HEK293 (cell line): Measurements from ENCODE around the gene PER1.
A peak's percentile ranks its signal among the peaks of the same experiment; 100 is the strongest.

ENCODE experiments used
- CTCF ChIA-PET: fragments of 350-600 bp; formaldehyde crosslinking; extraction: SDS; loops from one replicate; lab custom pipeline; 2021; ENCODE audit warnings: antibody characterized with exemption; lab: Yijun Ruan, JAX
- POLR2A ChIA-PET: fragments of 300-600 bp; formaldehyde crosslinking; extraction: SDS; loops from one replicate; lab custom pipeline; 2020; ENCODE audit warnings: antibody characterized with exemption, inconsistent platforms; lab: Yijun Ruan, JAX
- H3K27ac ChIP-seq: fragments of 200-500 bp; sonication (Bioruptor generic); 2 replicates; pipeline ENCODE4 v1.5.1; 2014; ENCODE audit warnings: low read depth, low read length, control low read depth, inconsistent platforms; ENCODE audit errors: extremely low read depth
- H3K36me3 ChIP-seq, 2 experiments: fragments of 200-500 bp in 1 of 2; sonication (Bioruptor generic) in 1 of 2; 1 replicate in 1 of 2; 2 replicates in 1 of 2; pipeline ENCODE4 v1.5.1; 2014 to 2017; ENCODE audit warnings: inconsistent platforms in 2 of 2, low read length in 2 of 2; ENCODE audit not compliant: control insufficient read depth in 2 of 2, insufficient read depth in 1 of 2
- H3K4me1 ChIP-seq: fragments of 200-500 bp; sonication (Bioruptor generic); 2 replicates; pipeline ENCODE4 v1.5.1; 2014; ENCODE audit warnings: mild to moderate bottlenecking, low read length, inconsistent platforms; ENCODE audit not compliant: control insufficient read depth, insufficient read depth
- H3K4me3 ChIP-seq: 2 replicates; pipeline ENCODE4 v1.5.1; 2011; ENCODE audit warnings: low read depth, mild to moderate bottlenecking, control low read depth, low read length, moderate library complexity
- H3K9me3 ChIP-seq: fragments of 200-500 bp; sonication (Bioruptor generic); 2 replicates; pipeline ENCODE4 v1.5.1; 2014; ENCODE audit warnings: low read depth, low read length, inconsistent platforms; ENCODE audit not compliant: control insufficient read depth, insufficient read depth
- GLIS1 ChIP-seq: fragments of 450-650 bp; formaldehyde crosslinking; IDR thresholded peaks from 2 replicates; pipeline ENCODE4 v1.5.1; 2016; ENCODE audit warnings: missing biosample characterization, missing genetic modification characterization
- GLIS2 ChIP-seq: fragments of 450-650 bp; formaldehyde crosslinking; IDR thresholded peaks from 2 replicates; pipeline ENCODE4 v1.5.1; 2016; ENCODE audit warnings: missing biosample characterization, missing genetic modification characterization
- HOXC10 ChIP-seq: sonication (generic); formaldehyde crosslinking; IDR thresholded peaks from 2 replicates; pipeline ENCODE4 v1.8.1; 2023; ENCODE audit warnings: mild to moderate bottlenecking, missing genetic modification reagents
- IKZF3 ChIP-seq: fragments of 450-650 bp; IDR thresholded peaks from 2 replicates; pipeline ENCODE4 v1.5.0; 2018; ENCODE audit warnings: missing biosample characterization, mild to moderate bottlenecking, missing genetic modification characterization, moderate library complexity
- KLF16 ChIP-seq: fragments of 450-650 bp; formaldehyde crosslinking; IDR thresholded peaks from 2 replicates; pipeline ENCODE4 v1.5.1; 2017; ENCODE audit warnings: missing biosample characterization, missing genetic modification characterization
- KLF9 ChIP-seq: fragments of 450-650 bp; formaldehyde crosslinking; IDR thresholded peaks from 2 replicates; pipeline ENCODE4 v1.5.1; 2016; ENCODE audit warnings: missing biosample characterization, missing genetic modification characterization, low read depth
- MZF1 ChIP-seq: fragments of 450-650 bp; formaldehyde crosslinking; IDR thresholded peaks from 2 replicates; pipeline ENCODE4 v1.5.1; 2017; ENCODE audit warnings: missing biosample characterization, missing genetic modification characterization, borderline replicate concordance
- SP7 ChIP-seq: fragments of 450-650 bp; formaldehyde crosslinking; IDR thresholded peaks from 2 replicates; pipeline ENCODE4 v1.5.1; 2016; ENCODE audit warnings: missing biosample characterization, missing genetic modification characterization
- WT1 ChIP-seq: fragments of 450-650 bp; formaldehyde crosslinking; IDR thresholded peaks from 2 replicates; pipeline ENCODE4 v1.5.1; 2016; ENCODE audit warnings: missing biosample characterization, missing genetic modification characterization
- ZBTB1 ChIP-seq: fragments of 450-650 bp; formaldehyde crosslinking; IDR thresholded peaks from 2 replicates; pipeline ENCODE4 v1.5.1; 2016; ENCODE audit warnings: missing biosample characterization, missing genetic modification characterization
- ZBTB17 ChIP-seq: fragments of 450-650 bp; formaldehyde crosslinking; IDR thresholded peaks from 2 replicates; pipeline ENCODE4 v1.5.1; 2016; ENCODE audit warnings: missing biosample characterization, missing genetic modification characterization
- ZBTB8A ChIP-seq: fragments of 450-650 bp; formaldehyde crosslinking; IDR thresholded peaks from 2 replicates; pipeline ENCODE4 v1.5.1; 2016; ENCODE audit warnings: missing biosample characterization, missing genetic modification characterization
- ZFHX2 ChIP-seq: fragments of 450-650 bp; formaldehyde crosslinking; conservative IDR thresholded peaks from 2 replicates; pipeline ENCODE4 v1.5.1; 2016; ENCODE audit warnings: missing biosample characterization, missing genetic modification characterization
- ZNF138 ChIP-seq: fragments of 450-650 bp; formaldehyde crosslinking; IDR thresholded peaks from 2 replicates; pipeline ENCODE4 v1.5.1; 2016; ENCODE audit warnings: missing biosample characterization, missing genetic modification characterization, borderline replicate concordance
- ZNF175 ChIP-seq: fragments of 450-650 bp; formaldehyde crosslinking; IDR thresholded peaks from 2 replicates; pipeline ENCODE4 v1.5.1; 2016; ENCODE audit warnings: missing biosample characterization, missing genetic modification characterization
- ZNF335 ChIP-seq: fragments of 450-650 bp; formaldehyde crosslinking; conservative IDR thresholded peaks from 2 replicates; pipeline ENCODE4 v1.5.1; 2016; ENCODE audit warnings: missing biosample characterization, missing genetic modification characterization
- ZNF366 ChIP-seq: fragments of 450-650 bp; formaldehyde crosslinking; conservative IDR thresholded peaks from 2 replicates; pipeline ENCODE4 v1.5.1; 2016; ENCODE audit warnings: missing biosample characterization, missing genetic modification characterization
- ZNF391 ChIP-seq: fragments of 450-650 bp; formaldehyde crosslinking; IDR thresholded peaks from 2 replicates; pipeline ENCODE4 v1.5.1; 2016; ENCODE audit warnings: low read depth, missing biosample characterization, missing genetic modification characterization, borderline replicate concordance
- ZNF549 ChIP-seq: fragments of 450-650 bp; IDR thresholded peaks from 2 replicates; pipeline ENCODE4 v1.5.1; 2018; ENCODE audit warnings: missing biosample characterization, missing genetic modification characterization, mild to moderate bottlenecking, inconsistent platforms, moderate library complexity
- ZNF561 ChIP-seq: fragments of 450-650 bp; IDR thresholded peaks from 2 replicates; pipeline ENCODE4 v1.5.1; 2018; ENCODE audit warnings: missing biosample characterization, missing genetic modification characterization, borderline replicate concordance
- ZNF639 ChIP-seq: fragments of 450-650 bp; formaldehyde crosslinking; IDR thresholded peaks from 2 replicates; pipeline ENCODE4 v1.5.1; 2016; ENCODE audit warnings: missing biosample characterization, missing genetic modification characterization
- ZNF660 ChIP-seq: fragments of 450-650 bp; IDR thresholded peaks from 2 replicates; pipeline ENCODE4 v1.5.1; 2018; ENCODE audit warnings: missing biosample characterization, mild to moderate bottlenecking, missing genetic modification characterization
- ZNF692 ChIP-seq: fragments of 450-650 bp; formaldehyde crosslinking; IDR thresholded peaks from 2 replicates; pipeline ENCODE4 v1.5.1; 2016; ENCODE audit warnings: missing biosample characterization, missing genetic modification characterization
- ZNF701 ChIP-seq: fragments of 450-650 bp; formaldehyde crosslinking; IDR thresholded peaks from 2 replicates; pipeline ENCODE4 v1.5.1; 2016; ENCODE audit warnings: missing biosample characterization, missing genetic modification characterization
- ZNF76 ChIP-seq: fragments of 450-650 bp; formaldehyde crosslinking; IDR thresholded peaks from 2 replicates; pipeline ENCODE4; 2016; ENCODE audit warnings: low read depth, missing biosample characterization, missing genetic modification characterization, borderline replicate concordance
- ZSCAN5A ChIP-seq: fragments of 450-650 bp; formaldehyde crosslinking; IDR thresholded peaks from 2 replicates; pipeline ENCODE4 v1.5.1; 2016; ENCODE audit warnings: missing biosample characterization, missing genetic modification characterization
- ZXDB ChIP-seq: fragments of 450-650 bp; formaldehyde crosslinking; IDR thresholded peaks from 2 replicates; pipeline ENCODE4 v1.5.1; 2016; ENCODE audit warnings: missing biosample characterization, missing genetic modification characterization
- TF ChIP-seq, protein P1 (sequence below): fragments of 450-650 bp; formaldehyde crosslinking; IDR thresholded peaks from 2 replicates; pipeline ENCODE4 v1.5.1; 2016; ENCODE audit warnings: missing biosample characterization, missing genetic modification characterization
- TF ChIP-seq, protein P2 (sequence below): fragments of 450-650 bp; formaldehyde crosslinking; IDR thresholded peaks from 2 replicates; pipeline ENCODE4 v1.5.1; 2016; ENCODE audit warnings: missing biosample characterization, missing genetic modification characterization

The PER1 gene

DNA sequence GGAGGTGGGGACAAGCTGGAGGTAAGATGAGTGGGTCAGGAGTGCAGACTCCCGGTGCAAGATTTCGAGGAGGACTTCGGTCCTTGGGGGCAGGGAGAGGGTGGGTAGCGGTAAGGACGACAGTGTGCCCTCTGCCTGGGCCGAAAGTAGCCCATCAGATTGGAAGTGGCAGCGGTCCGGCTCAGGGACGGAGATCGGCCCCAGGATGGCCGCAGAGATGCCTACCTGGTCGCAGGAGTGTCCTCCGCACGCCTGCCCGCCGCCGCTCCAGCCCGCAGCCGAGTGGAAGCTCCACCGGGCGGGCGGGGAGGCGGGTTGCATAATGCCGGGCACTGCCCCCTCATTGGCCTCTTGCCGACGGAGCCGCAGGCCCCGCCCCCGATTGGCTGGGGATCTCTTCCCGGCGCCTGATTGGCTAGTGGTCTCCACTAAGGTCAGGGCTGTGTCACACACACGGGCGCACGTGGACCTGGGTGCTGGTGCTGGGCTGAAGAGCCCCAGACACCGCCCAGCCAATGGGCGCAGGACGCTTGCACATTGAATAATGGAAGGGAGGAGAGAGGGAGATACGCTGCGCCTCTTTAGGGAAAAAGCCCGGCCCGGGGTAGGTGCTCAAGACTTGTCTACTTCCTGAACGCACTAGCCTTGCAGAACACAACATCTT, at the start of gene PER1 (continued):
- TF ChIP-seq ZNF175 (tag by site-specific recombination) = no peak
- TF ChIP-seq ZNF549 = no peak
- peak; percentile 81 for TF ChIP-seq GLIS2 (tag by site-specific recombination)
- peak; percentile 87; the same call in 1 of the 2 replicates for TF ChIP-seq ZNF76
- TF ChIP-seq ZXDB (tag by site-specific recombination) = no peak
- TF ChIP-seq ZNF692 (tag by site-specific recombination) = peak; percentile 48; the same call in 1 of the 2 replicates
- TF ChIP-seq ZSCAN5A (tag by site-specific recombination) = 0 out of 2 replicates have a peak, but pooled peaks have one; percentile 55
- TF ChIP-seq ZBTB1 (tag by site-specific recombination) = peak; percentile 97

GRCh38 chr17:8192070-8192815, 40.0 kb upstream of the PER1 start:
- Histone ChIP-seq H3K4me3 (peak overlapping the region; percentile 23), H3K4me1 (peaks cover 13% of the 10 kb centered on the region), H3K27ac (peak overlapping the region; percentile 54), H3K9me3 (no peaks in the 10 kb centered on the region), H3K36me3 (no peaks in the 10 kb centered on the region)
- ChIA-PET POLR2A (interaction anchor here (0.5 to 13.9 kb wide), 13 partner anchors 13 to 261 kb away, joined by 3 to 394 read pairs (median 4); partner anchors contain the start of genes AURKB, CTC1, HES7 and SLC25A35), CTCF (interaction anchor here (0.6 to 1.1 kb wide), 3 partner anchors 12 to 769 kb away, joined by 3 to 6 read pairs (median 3); no protein-coding TSS in a partner anchor)
- peak; percentile 94 for TF ChIP-seq ZNF366 (tag by site-specific recombination)
- TF ChIP-seq KLF16 (tag by site-specific recombination) = peak; percentile 62
- peak; percentile 98 for TF ChIP-seq MZF1 (tag by site-specific recombination)
- TF ChIP-seq ZNF391 (tag by site-specific recombination) = no peak
- TF ChIP-seq, protein P1, sequence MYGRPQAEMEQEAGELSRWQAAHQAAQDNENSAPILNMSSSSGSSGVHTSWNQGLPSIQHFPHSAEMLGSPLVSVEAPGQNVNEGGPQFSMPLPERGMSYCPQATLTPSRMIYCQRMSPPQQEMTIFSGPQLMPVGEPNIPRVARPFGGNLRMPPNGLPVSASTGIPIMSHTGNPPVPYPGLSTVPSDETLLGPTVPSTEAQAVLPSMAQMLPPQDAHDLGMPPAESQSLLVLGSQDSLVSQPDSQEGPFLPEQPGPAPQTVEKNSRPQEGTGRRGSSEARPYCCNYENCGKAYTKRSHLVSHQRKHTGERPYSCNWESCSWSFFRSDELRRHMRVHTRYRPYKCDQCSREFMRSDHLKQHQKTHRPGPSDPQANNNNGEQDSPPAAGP = 0 out of 2 replicates have a peak, but pooled peaks have one; percentile 28
- TF ChIP-seq WT1 (tag by site-specific recombination) = peak; percentile 39; the same call in 1 of the 2 replicates
- peak; percentile 83 for TF ChIP-seq ZFHX2 (tag by site-specific recombination)
- 0 out of 2 replicates have a peak, but pooled peaks have one; percentile 42 for TF ChIP-seq ZNF660 (tag by site-specific recombination)
- TF ChIP-seq ZNF639 (tag by site-specific recombination) = peak; percentile 50; the same call in 1 of the 2 replicates
- TF ChIP-seq ZNF701 (tag by site-specific recombination) = no peak
- no peak for TF ChIP-seq ZNF138
- TF ChIP-seq ZNF335 (tag by site-specific recombination) = peak; percentile 41
- peak; percentile 82 for TF ChIP-seq ZBTB17 (tag by site-specific recombination)
- no peak for TF ChIP-seq HOXC10 (CRISPR knock-in tag)
- TF ChIP-seq KLF9 = peak; percentile 47; the same call in 1 of the 2 replicates
- TF ChIP-seq, protein P2, sequence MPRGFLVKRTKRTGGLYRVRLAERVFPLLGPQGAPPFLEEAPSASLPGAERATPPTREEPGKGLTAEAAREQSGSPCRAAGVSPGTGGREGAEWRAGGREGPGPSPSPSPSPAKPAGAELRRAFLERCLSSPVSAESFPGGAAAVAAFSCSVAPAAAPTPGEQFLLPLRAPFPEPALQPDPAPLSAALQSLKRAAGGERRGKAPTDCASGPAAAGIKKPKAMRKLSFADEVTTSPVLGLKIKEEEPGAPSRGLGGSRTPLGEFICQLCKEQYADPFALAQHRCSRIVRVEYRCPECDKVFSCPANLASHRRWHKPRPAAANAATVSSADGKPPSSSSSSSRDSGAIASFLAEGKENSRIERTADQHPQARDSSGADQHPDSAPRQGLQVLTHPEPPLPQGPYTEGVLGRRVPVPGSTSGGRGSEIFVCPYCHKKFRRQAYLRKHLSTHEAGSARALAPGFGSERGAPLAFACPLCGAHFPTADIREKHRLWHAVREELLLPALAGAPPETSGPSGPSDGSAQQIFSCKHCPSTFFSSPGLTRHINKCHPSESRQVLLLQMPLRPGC (tag by site-specific recombination) = peak; percentile 30; the same call in 1 of the 2 replicates
- TF ChIP-seq SP7 (tag by site-specific recombination) = peak; percentile 53; the same call in 1 of the 2 replicates
- TF ChIP-seq GLIS1 = peak; percentile 38; the same call in 1 of the 2 replicates
- TF ChIP-seq IKZF3 = peak; percentile 73
- TF ChIP-seq ZNF561 (tag by site-specific recombination) = peak; percentile 90; the same call in 1 of the 2 replicates
- 0 out of 2 replicates have a peak, but pooled peaks have one; percentile 26 for TF ChIP-seq ZBTB8A (tag by site-specific recombination)
